Measurements from ENCODE around the gene IMPACT. TPM values are rescaled to one million over a fixed set of nuclear protein-coding genes. Genes with fewer than 3 reads are reported as not detected.

The IMPACT gene
- polyA plus RNA-seq, 6 donors from 2014 or later, result 15.2 to 34.3 (median 27.6) TPM

- no peak overlapping the region for H3K4me3 Mint-ChIP-seq
- no peaks in the 10 kb centered on the region for H3K36me3 Mint-ChIP-seq
- peaks cover 0 to 10% (median 0%) of the 10 kb centered on the region in 3 donors for H3K27me3 Mint-ChIP-seq
- H3K9me3 Mint-ChIP-seq, result peaks cover 0 to 6% (median 0%) of the 10 kb centered on the region in 7 donors
- peaks cover 5 to 15% (median 13%) of the 10 kb centered on the region in 3 donors for H3K4me1 Mint-ChIP-seq
- H3K27ac Mint-ChIP-seq, result no peak overlapping the region
- no peak for ATAC-seq (ENCODE audit: low read depth in 2 of 2)
- DNase-seq, result no peak
Observed at GRCh38 chr18:24494586-24494985, 68.1 kb downstream of the IMPACT start.

GRCh38 chr18:24497031-24497754 lies 70.7 kb downstream of the IMPACT start:
- Mint-ChIP-seq H3K4me1 (peaks cover 5 to 8% (median 6%) of the 10 kb centered on the region in 3 donors), H3K9me3 (peaks cover 0 to 6% (median 0%) of the 10 kb centered on the region in 7 donors), H3K36me3 (no peaks in the 10 kb centered on the region), H3K27me3 (peaks cover 5 to 18% (median 8%) of the 10 kb centered on the region in 3 donors), H3K27ac (no peak overlapping the region), H3K4me3 (no peak overlapping the region)
- DNase-seq, result no peak
- ATAC-seq (ENCODE audit: low read depth in 2 of 2), result no peak

DNA sequence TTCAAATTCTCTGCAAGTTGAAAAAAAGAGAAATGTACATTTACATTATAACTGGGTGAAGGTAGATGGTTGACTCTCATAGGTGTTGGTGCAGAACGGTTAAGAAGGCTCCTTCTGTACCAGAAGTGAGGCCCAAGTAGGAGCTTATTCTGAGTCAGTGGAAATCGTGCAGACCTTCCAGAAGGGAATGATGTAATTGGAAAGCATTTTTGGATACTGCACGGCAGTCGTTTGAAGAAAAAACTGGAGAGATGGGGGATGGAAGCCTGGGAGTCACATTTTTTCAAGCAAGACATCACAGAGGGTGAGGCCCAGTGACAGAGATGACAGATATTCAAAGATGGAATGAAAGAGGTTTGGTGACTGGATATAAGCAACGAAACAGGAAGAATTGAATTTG lies 73.3 kb downstream of the IMPACT start:
- no peak for ATAC-seq (ENCODE audit: low read depth in 2 of 2)
- no peaks in the 10 kb centered on the region for H3K9me3 Mint-ChIP-seq
- H3K27ac Mint-ChIP-seq, result no peak overlapping the region
- H3K27me3 Mint-ChIP-seq, result peaks cover 5 to 18% (median 8%) of the 10 kb centered on the region in 3 donors
- no peaks in the 10 kb centered on the region for H3K36me3 Mint-ChIP-seq
- H3K4me1 Mint-ChIP-seq, result peaks cover 0 to 1% (median 0%) of the 10 kb centered on the region in 3 donors
- no peak overlapping the region for H3K4me3 Mint-ChIP-seq
- no peak for DNase-seq

- Mint-ChIP-seq H3K27me3 (peaks cover 5 to 18% (median 8%) of the 10 kb centered on the region in 3 donors), H3K9me3 (no peaks in the 10 kb centered on the region), H3K4me1 (peaks cover 0 to 1% (median 0%) of the 10 kb centered on the region in 3 donors), H3K4me3 (no peak overlapping the region), H3K36me3 (no peaks in the 10 kb centered on the region), H3K27ac (peak overlapping the region in 1 of 6 donors; percentile 39)
- no peak for ATAC-seq (ENCODE audit: low read depth in 2 of 2)
- DNase-seq, result no peak
Observed at GRCh38 chr18:24500217-24500616, 73.7 kb downstream of the IMPACT start.

- no peak overlapping the region for H3K4me3 Mint-ChIP-seq
- H3K36me3 Mint-ChIP-seq, result no peaks in the 10 kb centered on the region
- ATAC-seq (ENCODE audit: low read depth in 2 of 2), result no peak
- H3K9me3 Mint-ChIP-seq, result no peaks in the 10 kb centered on the region
- peaks cover 5 to 18% (median 10%) of the 10 kb centered on the region in 3 donors for H3K27me3 Mint-ChIP-seq
- H3K4me1 Mint-ChIP-seq, result peaks cover 0 to 1% (median 0%) of the 10 kb centered on the region in 3 donors
- H3K27ac Mint-ChIP-seq, result no peak overlapping the region
- no peak for DNase-seq
Observed at GRCh38 chr18:24500766-24501165, 74.3 kb downstream of the IMPACT start.

- Mint-ChIP-seq H3K4me1 (peaks cover 0 to 1% (median 0%) of the 10 kb centered on the region in 3 donors), H3K27ac (no peak overlapping the region), H3K9me3 (no peaks in the 10 kb centered on the region), H3K27me3 (peaks cover 5 to 18% (median 13%) of the 10 kb centered on the region in 3 donors), H3K36me3 (no peaks in the 10 kb centered on the region), H3K4me3 (no peak overlapping the region)
- no peak for DNase-seq
- no peak for ATAC-seq (ENCODE audit: low read depth in 2 of 2)
Observed at GRCh38 chr18:24502667-24503523, 76.4 kb downstream of the IMPACT start.

Other genes starting within 250 kb of the IMPACT start
- gene OSBPL1A, start 28.8 kb upstream of the IMPACT start, polyA plus RNA-seq (ENCODE audit: low read depth in 6 of 6), result 1 to 10 TPM in 5 of 6 donors, not detected in 1; 1.8 to 4.4 (median 3.6) TPM
- gene HRH4, start 34.0 kb downstream of the IMPACT start, polyA plus RNA-seq (ENCODE audit: low read depth in 6 of 6), result not detected